ENCODE results near the gene LPIN2. TPM values are rescaled to one million over a fixed set of nuclear protein-coding genes. Genes with fewer than 3 reads are reported as not detected.

The LPIN2 gene
- total and polyA plus RNA-seq, 2 of the 13 experiments (the other 11 are each of a cell fraction or from before 2014, with no cell fraction given), result 46.0 to 119 TPM

DNA sequence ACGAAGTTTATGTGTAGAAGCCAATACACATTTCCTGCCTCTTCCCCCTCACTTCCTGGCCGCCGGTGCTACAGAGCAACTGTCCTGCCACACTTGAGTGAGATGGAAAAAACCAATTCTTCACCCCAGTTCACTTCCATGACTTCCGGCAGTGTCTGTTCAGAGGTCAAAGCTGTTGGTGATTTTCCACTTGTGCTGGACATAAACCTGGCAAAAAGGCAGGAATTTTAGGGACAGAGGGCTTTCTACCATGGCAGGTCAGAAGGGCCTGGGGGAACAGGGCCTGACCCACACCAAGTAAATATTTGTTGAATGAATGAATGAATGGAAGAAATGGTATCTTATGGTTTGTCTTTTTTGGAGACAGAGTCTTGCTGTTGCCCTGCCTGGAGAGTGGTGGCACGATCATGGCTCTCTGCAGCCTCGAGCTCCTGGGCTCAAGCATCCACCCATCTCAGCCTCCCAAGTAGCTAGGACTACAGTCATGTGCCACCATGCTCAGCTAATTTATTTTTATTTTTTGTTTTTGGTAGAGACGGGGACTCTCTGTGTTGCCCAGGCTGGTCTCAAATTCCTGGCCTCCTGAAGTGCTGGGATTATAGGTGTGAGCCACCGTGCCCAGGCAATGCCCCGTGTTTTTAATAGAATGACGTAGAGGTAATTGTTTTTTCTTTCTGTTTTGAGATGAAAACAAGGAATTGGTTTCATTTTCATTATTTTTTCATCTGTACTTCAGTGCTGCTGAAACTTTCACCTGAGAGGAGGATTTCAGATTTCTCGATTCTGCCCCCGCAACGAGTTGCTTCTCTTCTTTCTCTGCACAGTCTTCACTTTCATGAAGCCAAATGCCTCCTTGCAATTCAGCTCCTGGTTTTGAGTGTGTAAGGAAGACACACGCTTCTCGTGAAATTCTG is 48.0 kb upstream of the LPIN2 start (continued):
- TF ChIP-seq, protein P1, sequence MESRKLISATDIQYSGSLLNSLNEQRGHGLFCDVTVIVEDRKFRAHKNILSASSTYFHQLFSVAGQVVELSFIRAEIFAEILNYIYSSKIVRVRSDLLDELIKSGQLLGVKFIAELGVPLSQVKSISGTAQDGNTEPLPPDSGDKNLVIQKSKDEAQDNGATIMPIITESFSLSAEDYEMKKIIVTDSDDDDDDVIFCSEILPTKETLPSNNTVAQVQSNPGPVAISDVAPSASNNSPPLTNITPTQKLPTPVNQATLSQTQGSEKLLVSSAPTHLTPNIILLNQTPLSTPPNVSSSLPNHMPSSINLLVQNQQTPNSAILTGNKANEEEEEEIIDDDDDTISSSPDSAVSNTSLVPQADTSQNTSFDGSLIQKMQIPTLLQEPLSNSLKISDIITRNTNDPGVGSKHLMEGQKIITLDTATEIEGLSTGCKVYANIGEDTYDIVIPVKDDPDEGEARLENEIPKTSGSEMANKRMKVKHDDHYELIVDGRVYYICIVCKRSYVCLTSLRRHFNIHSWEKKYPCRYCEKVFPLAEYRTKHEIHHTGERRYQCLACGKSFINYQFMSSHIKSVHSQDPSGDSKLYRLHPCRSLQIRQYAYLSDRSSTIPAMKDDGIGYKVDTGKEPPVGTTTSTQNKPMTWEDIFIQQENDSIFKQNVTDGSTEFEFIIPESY (CRISPR knock-in tag; IDR thresholded peaks at IDR 0.05), result peak; percentile 41; the same call in 1 of the 2 replicates
- peak; percentile 31; the same call in 1 of the 2 replicates for TF ChIP-seq ZNF3 (CRISPR knock-in tag; IDR thresholded peaks at IDR 0.05)
- TF ChIP-seq AGO2 (optimal IDR thresholded peaks at IDR 0.05; ENCODE audit: low read depth, low read length), result no peak
- TF ChIP-seq ZHX2 (IDR thresholded peaks at IDR 0.05; ENCODE audit: low read depth), result peak; percentile 61; the same call in 1 of the 2 replicates
- TF ChIP-seq ZHX2 (CRISPR knock-in tag; IDR thresholded peaks at IDR 0.05; ENCODE audit: borderline replicate concordance), result no peak
- no peak for TF ChIP-seq ATAD3A (CRISPR knock-in tag; IDR thresholded peaks at IDR 0.05)
- TF ChIP-seq EEA1 (CRISPR knock-in tag; IDR thresholded peaks at IDR 0.05; ENCODE audit: borderline replicate concordance), result no peak
- no peak for TF ChIP-seq KDM1A (CRISPR knock-in tag; IDR thresholded peaks at IDR 0.05)
- no peak for TF ChIP-seq SIX1 (CRISPR knock-in tag; IDR thresholded peaks at IDR 0.05; ENCODE audit: borderline replicate concordance)
- peak; percentile 80; the same call in 1 of the 2 replicates for TF ChIP-seq MIER2 (CRISPR knock-in tag; IDR thresholded peaks at IDR 0.05)
- TF ChIP-seq, protein P2, sequence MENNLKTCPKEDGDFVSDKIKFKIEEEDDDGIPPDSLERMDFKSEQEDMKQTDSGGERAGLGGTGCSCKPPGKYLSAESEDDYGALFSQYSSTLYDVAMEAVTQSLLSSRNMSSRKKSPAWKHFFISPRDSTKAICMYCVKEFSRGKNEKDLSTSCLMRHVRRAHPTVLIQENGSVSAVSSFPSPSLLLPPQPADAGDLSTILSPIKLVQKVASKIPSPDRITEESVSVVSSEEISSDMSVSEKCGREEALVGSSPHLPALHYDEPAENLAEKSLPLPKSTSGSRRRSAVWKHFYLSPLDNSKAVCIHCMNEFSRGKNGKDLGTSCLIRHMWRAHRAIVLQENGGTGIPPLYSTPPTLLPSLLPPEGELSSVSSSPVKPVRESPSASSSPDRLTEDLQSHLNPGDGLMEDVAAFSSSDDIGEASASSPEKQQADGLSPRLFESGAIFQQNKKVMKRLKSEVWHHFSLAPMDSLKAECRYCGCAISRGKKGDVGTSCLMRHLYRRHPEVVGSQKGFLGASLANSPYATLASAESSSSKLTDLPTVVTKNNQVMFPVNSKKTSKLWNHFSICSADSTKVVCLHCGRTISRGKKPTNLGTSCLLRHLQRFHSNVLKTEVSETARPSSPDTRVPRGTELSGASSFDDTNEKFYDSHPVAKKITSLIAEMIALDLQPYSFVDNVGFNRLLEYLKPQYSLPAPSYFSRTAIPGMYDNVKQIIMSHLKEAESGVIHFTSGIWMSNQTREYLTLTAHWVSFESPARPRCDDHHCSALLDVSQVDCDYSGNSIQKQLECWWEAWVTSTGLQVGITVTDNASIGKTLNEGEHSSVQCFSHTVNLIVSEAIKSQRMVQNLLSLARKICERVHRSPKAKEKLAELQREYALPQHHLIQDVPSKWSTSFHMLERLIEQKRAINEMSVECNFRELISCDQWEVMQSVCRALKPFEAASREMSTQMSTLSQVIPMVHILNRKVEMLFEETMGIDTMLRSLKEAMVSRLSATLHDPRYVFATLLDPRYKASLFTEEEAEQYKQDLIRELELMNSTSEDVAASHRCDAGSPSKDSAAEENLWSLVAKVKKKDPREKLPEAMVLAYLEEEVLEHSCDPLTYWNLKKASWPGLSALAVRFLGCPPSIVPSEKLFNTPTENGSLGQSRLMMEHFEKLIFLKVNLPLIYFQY (CRISPR knock-in tag; IDR thresholded peaks at IDR 0.05; ENCODE audit: borderline replicate concordance), result 0 out of 2 replicates have a peak, but pooled peaks have one; percentile 22
- no peak for TF ChIP-seq NONO (IDR thresholded peaks at IDR 0.05)
- peak; percentile 62 for TF ChIP-seq NONO (CRISPR knock-in tag; conservative IDR thresholded peaks at IDR 0.05)
- TF ChIP-seq NR2C2 (CRISPR knock-in tag; IDR thresholded peaks at IDR 0.05; ENCODE audit: borderline replicate concordance), result peak; percentile 77
- no peak for TF ChIP-seq ZNF724P (CRISPR knock-in tag; IDR thresholded peaks at IDR 0.05; ENCODE audit: borderline replicate concordance)

Data from HepG2 (cell line).